SH-SY5Y (cell line): ENCODE results near the gene VAV1.

Source experiments
- GATA2 ChIP-seq: IDR thresholded peaks from 2 replicates; pipeline ENCODE4 v1.6.1; 2011; ENCODE audit warnings: mild to moderate bottlenecking, low read depth, low read length
- GATA3 ChIP-seq: IDR thresholded peaks from 2 replicates; pipeline ENCODE4 v1.6.1; 2011; ENCODE audit warnings: low read depth, mild to moderate bottlenecking, low read length, moderate library complexity

Gene VAV1

DNA sequence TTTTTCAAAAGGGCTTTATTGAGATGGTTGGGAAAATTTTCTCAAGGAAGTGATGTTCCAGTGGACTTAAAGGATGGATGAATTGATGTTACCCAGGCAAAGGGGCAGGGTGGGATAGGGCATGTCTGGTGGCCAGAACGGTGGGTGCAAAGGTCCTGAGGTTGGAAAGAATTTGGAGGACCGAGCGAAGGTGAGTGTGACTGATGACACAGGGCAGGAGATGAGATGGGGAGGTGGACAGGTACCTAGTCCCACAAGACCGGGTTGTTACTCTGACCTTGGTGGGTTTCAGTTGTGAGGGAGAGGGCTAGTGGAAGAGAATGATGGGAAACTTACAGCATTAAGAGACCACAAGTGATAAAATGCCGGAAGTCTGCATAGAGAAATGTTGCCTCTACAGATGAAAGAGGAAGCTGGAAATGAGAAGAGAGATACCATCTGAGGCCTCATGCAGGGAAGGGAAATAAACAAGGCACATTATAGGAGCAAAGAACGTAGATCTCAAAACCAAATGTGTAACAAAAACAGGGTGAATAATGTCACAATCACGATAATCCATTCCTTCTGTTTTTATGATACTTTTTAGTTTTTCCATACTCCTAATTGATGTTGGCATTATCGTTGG, 119.4 kb downstream of the VAV1 start:
- TF ChIP-seq GATA3: no peak
- no peak for TF ChIP-seq GATA2

DNA sequence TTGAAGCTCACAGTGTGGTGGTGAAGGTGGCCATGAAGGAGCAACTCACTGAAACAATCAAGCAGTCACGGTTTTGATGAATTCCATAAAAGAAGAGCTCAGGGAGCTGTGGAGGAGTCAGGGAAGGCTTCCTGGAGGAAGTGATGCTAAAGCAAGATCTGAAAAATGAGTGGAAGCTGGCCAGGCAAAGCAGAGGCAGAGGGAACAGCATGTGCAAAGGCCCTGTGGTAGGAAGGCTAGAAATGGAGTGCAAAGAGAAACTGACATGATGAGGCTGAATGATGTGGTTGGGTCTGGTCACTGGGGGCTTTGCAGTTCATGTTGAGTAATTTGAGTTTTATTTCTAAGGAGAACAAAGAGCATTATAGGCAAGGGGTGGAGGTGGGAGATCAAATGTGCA, 121.8 kb downstream of the VAV1 start:
- TF ChIP-seq GATA3: no peak
- TF ChIP-seq GATA2: no peak

DNA sequence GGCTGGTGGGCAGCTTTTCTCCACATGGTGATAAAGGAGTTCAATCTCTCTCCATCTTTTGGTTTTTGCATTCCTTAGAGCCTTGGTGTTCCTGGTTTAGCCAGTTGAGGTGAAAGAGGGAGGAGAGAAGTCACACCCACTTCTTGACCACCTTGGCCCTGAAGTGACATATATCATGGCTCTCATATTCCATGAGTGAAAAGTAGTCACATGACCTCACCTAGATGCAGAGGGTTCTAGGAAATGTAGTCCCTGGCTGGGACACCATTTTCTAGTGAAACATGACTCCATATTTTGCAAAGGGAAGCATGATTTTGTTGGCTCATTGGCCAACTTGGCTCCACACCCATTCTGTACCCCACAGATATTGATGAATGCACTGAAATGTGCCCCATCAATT, 130.9 kb downstream of the VAV1 start:
- TF ChIP-seq GATA3 (no peak), GATA2 (no peak)

DNA sequence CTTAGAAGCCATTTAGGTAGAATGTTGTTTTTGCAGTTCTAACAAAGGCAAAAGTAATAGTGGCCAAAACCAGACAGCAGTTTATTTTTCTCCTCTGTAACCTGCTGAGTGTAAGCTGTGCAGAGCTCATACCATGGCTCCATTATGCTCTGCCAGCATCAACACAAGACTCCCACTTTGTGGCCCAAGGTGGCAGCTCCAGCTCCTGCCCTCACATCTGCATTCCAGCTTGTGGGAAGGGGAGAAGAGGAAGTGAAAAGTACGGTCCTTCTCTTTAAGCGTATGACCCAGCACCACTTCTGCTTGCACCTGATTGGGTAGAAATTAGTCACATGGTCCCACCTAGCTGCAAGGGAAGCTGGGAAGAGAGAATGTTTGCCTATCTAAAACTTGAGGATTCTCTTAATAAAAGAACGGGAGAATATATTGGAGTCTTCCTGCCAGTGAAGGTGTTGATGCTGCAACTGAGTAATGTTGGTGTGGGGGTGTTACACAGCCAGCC, 134.1 kb downstream of the VAV1 start:
- TF ChIP-seq GATA2 (no peak), GATA3 (no peak)
